ENCODE data around the gene TPST2. TPM values are rescaled to one million over a fixed set of nuclear protein-coding genes. Genes with fewer than 3 reads are reported as not detected.
A peak's percentile ranks its signal among the peaks of the same experiment; 100 is the strongest.

TPST2 gene
- polyA plus RNA-seq, 3 donors = 62.8 to 83.8 (median 69.5) TPM

DNA sequence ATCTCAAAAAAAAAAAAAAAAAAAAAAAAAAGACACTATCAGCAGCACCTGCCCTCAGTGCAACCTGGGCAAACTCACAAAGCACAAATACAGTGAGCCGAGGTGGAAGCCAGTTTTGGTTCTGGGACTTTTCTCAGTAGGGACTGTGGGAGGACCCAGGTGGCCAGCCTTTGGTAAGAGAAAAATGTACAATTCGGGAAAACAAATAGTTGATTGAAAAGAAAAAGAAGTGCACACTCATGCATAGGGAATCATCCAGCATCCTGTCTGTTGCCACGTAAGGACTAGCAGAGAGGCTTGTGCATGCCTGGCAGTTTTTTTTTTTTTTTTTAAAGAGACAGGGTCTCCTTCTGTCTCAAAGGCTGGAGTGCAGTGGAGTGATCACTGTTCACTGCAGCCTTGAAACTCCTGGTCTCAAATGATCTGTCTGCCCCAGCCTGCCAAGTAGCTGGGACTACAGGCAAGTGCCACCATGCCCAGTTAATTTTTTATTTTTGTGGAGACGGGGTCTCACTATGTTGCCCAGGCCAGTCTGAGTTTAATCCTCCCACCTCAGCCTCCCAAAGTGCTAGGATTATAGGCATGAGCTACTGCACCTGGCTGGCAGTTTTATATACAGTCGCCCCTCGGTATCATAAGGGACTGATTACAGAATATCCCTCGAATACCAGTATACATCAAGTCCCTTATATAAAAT is 36.7 kb downstream of the TPST2 start:
- no peak overlapping the region for H3K9ac ChIP-seq (ENCODE audit: insufficient read depth, low read length, poor library complexity, severe bottlenecking)
- TF ChIP-seq, protein P1, sequence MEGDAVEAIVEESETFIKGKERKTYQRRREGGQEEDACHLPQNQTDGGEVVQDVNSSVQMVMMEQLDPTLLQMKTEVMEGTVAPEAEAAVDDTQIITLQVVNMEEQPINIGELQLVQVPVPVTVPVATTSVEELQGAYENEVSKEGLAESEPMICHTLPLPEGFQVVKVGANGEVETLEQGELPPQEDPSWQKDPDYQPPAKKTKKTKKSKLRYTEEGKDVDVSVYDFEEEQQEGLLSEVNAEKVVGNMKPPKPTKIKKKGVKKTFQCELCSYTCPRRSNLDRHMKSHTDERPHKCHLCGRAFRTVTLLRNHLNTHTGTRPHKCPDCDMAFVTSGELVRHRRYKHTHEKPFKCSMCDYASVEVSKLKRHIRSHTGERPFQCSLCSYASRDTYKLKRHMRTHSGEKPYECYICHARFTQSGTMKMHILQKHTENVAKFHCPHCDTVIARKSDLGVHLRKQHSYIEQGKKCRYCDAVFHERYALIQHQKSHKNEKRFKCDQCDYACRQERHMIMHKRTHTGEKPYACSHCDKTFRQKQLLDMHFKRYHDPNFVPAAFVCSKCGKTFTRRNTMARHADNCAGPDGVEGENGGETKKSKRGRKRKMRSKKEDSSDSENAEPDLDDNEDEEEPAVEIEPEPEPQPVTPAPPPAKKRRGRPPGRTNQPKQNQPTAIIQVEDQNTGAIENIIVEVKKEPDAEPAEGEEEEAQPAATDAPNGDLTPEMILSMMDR (IDR thresholded peaks at IDR 0.05) = no peak
- WGBS (ENCODE audit: insufficient coverage) = 12% methylated on average over 3 of the region's 7 CpGs
- no peaks in the 10 kb centered on the region for H3K27me3 ChIP-seq (ENCODE audit: control insufficient read depth in 2 of 2, insufficient read depth in 2 of 2, low read length in 2 of 2)
- no peak overlapping the region for H3K27ac ChIP-seq (ENCODE audit: low read depth in 1 of 2, low read length in 2 of 2)
- intact Hi-C loops (cut with micrococcal nuclease) = no loop called here
- peaks cover 3 to 48% of the 10 kb centered on the region in 2 donors for H3K36me3 ChIP-seq (replicated peaks in 1 of 2; ENCODE audit: control insufficient read depth in 1 of 2, insufficient read depth in 2 of 2, low read length in 2 of 2)
- no peak overlapping the region for H3K4me2 ChIP-seq (replicated peaks; ENCODE audit: extremely low read depth, low read length, poor library complexity, severe bottlenecking)
- H3K4me1 Mint-ChIP-seq = peaks cover 3% of the 10 kb centered on the region
- H3K4me3 ChIP-seq (replicated peaks in 1 of 3; ENCODE audit: low read depth in 2 of 3, low read length in 3 of 3) = no peak overlapping the region
- no peak for DNase-seq
- peaks cover 19 to 54% of the 10 kb centered on the region in 2 donors for H3K36me3 Mint-ChIP-seq
- no peaks in the 10 kb centered on the region for H3K4me1 ChIP-seq (ENCODE audit: control insufficient read depth in 1 of 2, insufficient read depth in 2 of 2, low read length in 2 of 2)
- H3K27ac Mint-ChIP-seq = peak overlapping the region in 1 of 7 donors; percentile 26
- peaks cover 88% of the 10 kb centered on the region for H4K20me1 ChIP-seq (ENCODE audit: insufficient read depth, low read length)
- no peaks in the 10 kb centered on the region for H3K9me3 ChIP-seq (replicated peaks in 1 of 2; ENCODE audit: control insufficient read depth in 1 of 2, insufficient read depth in 1 of 2, low read length in 2 of 2)
- H2AFZ ChIP-seq (ENCODE audit: insufficient read depth, low read depth, low read length, poor library complexity, severe bottlenecking) = no peak overlapping the region
- peaks cover 0 to 2% (median 0%) of the 10 kb centered on the region in 7 donors for H3K9me3 Mint-ChIP-seq
- peaks cover 88% of the 10 kb centered on the region for H3K79me2 ChIP-seq (ENCODE audit: insufficient read depth, low read length)
- H3K4me3 Mint-ChIP-seq = no peak overlapping the region
- H3K27me3 Mint-ChIP-seq (ENCODE audit: low read depth in 3 of 3) = peaks cover 0 to 2% (median 0%) of the 10 kb centered on the region in 3 donors

DNA sequence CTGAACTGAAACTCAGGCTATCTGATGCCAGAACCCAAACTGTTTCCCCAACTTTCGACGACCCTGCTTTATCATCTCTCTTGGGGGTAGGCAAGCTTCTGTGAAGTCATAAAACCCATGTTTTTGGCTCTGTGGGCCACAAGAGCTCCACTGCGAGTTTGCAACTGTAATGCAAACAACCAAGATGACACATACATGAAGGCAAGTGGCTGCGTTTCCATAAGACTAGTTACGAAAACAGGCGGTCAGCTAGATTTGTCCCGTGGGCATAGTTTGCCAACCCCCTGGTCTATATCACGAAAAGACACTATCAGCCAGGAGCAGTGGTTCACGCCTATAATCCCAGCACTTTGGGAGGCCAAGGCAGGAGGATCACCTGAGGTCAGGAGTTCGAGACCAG is 37.5 kb downstream of the TPST2 start:
- 80% methylated on average over 9 of the region's 10 CpGs for WGBS (ENCODE audit: insufficient coverage)
- no peaks in the 10 kb centered on the region for H3K9me3 ChIP-seq (replicated peaks in 1 of 2; ENCODE audit: control insufficient read depth in 1 of 2, insufficient read depth in 1 of 2, low read length in 2 of 2)
- Mint-ChIP-seq H3K27me3 (ENCODE audit: low read depth in 3 of 3) (peaks cover 0 to 2% (median 0%) of the 10 kb centered on the region in 3 donors), H3K4me3 (no peak overlapping the region), H3K36me3 (peaks cover 18 to 54% of the 10 kb centered on the region in 2 donors), H3K4me1 (peaks cover 9% of the 10 kb centered on the region), H3K9me3 (peaks cover 0 to 2% (median 0%) of the 10 kb centered on the region in 7 donors), H3K27ac (no peak overlapping the region)
- no peak overlapping the region for H3K4me3 ChIP-seq (replicated peaks in 1 of 3; ENCODE audit: low read depth in 2 of 3, low read length in 3 of 3)
- intact Hi-C loops (cut with micrococcal nuclease) = no loop called here
- no peak overlapping the region for H3K27ac ChIP-seq (ENCODE audit: low read depth in 1 of 2, low read length in 2 of 2)
- H3K4me1 ChIP-seq (ENCODE audit: control insufficient read depth in 1 of 2, insufficient read depth in 2 of 2, low read length in 2 of 2) = peaks cover 2 to 6% of the 10 kb centered on the region in 2 donors
- peaks cover 3 to 46% of the 10 kb centered on the region in 2 donors for H3K36me3 ChIP-seq (replicated peaks in 1 of 2; ENCODE audit: control insufficient read depth in 1 of 2, insufficient read depth in 2 of 2, low read length in 2 of 2)
- TF ChIP-seq, protein P1 (IDR thresholded peaks at IDR 0.05) = no peak
- no peaks in the 10 kb centered on the region for H3K27me3 ChIP-seq (ENCODE audit: control insufficient read depth in 2 of 2, insufficient read depth in 2 of 2, low read length in 2 of 2)
- H3K4me2 ChIP-seq (replicated peaks; ENCODE audit: extremely low read depth, low read length, poor library complexity, severe bottlenecking) = no peak overlapping the region
- no peak overlapping the region for H2AFZ ChIP-seq (ENCODE audit: insufficient read depth, low read depth, low read length, poor library complexity, severe bottlenecking)
- H3K79me2 ChIP-seq (ENCODE audit: insufficient read depth, low read length) = peaks cover 89% of the 10 kb centered on the region
- H4K20me1 ChIP-seq (ENCODE audit: insufficient read depth, low read length) = peaks cover 92% of the 10 kb centered on the region
- no peak for DNase-seq
- no peak overlapping the region for H3K9ac ChIP-seq (ENCODE audit: insufficient read depth, low read length, poor library complexity, severe bottlenecking)

Measured in CD14-positive monocyte (primary cell).